Fibroblast of villous mesenchyme (primary cell): ENCODE data around the gene DENND5B. TPM values are rescaled to one million over a fixed set of nuclear protein-coding genes. Genes with fewer than 3 reads are reported as not detected.

Source experiments
- DNase-seq: peaks from one replicate; pipeline ENCODE4 v3.0.0-alpha.2; 2010; ENCODE audit warnings: low read depth
- H3K4me3 ChIP-seq: 2 replicates; pipeline ENCODE4 v1.5.1; 2011; ENCODE audit warnings: low read depth, mild to moderate bottlenecking, low read length
- total RNA-seq: library from RNA; depleted of rRNA; stranded (reverse); fragments of >200 nt; gene quantifications from 2 replicates; pipeline ENCODE4 v1.2.3, GENCODE V29; 2012
- TF ChIP-seq, protein P1 (sequence below): IDR thresholded peaks from 2 replicates; pipeline ENCODE4 v1.5.1; 2012; ENCODE audit warnings: low read depth, mild to moderate bottlenecking, low read length; ENCODE audit not compliant: insufficient read depth

DENND5B gene
- total RNA-seq, 1 donor = 11.7 TPM

DNA sequence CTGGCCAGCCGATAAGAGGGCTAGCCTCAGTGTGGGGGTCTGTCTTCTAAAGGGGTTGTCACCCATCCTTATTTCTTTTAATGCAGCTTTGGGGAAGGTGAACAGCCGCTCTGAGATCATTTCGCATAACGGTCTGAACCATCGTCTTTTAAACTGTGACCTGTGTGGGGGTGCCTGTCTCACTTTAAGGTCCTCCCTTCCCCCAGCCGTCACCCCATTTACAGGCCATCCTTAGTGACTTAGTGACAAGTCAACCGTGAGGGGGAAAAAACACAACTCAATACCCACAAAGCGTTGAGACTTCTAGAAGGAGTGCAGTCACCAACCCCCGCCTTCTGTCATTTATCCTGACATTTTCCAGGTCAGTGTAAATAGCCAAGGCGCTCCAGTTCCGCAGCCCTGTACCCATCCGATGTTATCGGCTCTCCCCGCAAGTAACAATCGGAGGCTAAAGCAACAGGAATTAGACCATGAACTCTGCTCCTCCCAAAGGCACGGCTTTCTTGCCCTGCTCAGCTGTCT is 505 bp upstream of the DENND5B start:
- peak; percentile 73 for DNase-seq
- H3K4me3 ChIP-seq = peak overlapping the region; percentile 86

DNA sequence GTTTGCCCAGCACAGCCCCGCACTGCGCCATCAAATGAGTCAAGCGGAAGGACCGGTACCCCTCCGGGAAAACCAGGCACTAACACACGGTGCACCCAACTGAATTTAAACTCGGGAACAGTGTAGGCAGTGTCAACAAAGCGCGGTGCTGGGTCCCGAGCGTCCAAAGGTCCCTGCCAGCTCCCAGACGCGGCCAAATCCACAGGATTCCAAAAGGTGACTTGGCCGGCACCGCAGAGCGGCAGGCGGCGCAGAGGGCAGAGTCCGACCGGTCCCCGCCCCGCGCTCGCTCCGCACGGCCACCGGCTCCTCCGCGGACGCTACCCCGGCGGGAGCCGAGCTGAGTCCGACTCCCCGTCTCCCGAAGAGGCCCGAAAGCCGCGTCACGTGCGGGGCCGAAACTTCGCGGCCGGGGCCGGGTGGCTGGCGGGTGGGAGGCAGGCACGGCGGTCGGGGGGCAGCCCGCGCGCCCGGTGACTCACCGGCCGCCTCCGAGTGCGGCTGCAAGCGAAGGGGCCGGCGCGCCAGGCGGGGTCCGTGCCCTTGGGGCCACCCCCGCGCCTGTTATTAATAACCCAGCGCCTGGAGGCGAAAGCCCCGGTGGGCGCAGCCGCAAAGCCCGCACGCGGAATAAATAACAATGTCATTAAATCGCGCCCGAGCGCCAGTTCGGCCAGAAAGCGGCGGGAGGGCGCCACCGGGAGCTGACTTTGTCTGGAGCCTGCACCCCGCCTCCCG is 863 bp downstream of the DENND5B start:
- DNase-seq = peak; percentile 62
- TF ChIP-seq, protein P1, sequence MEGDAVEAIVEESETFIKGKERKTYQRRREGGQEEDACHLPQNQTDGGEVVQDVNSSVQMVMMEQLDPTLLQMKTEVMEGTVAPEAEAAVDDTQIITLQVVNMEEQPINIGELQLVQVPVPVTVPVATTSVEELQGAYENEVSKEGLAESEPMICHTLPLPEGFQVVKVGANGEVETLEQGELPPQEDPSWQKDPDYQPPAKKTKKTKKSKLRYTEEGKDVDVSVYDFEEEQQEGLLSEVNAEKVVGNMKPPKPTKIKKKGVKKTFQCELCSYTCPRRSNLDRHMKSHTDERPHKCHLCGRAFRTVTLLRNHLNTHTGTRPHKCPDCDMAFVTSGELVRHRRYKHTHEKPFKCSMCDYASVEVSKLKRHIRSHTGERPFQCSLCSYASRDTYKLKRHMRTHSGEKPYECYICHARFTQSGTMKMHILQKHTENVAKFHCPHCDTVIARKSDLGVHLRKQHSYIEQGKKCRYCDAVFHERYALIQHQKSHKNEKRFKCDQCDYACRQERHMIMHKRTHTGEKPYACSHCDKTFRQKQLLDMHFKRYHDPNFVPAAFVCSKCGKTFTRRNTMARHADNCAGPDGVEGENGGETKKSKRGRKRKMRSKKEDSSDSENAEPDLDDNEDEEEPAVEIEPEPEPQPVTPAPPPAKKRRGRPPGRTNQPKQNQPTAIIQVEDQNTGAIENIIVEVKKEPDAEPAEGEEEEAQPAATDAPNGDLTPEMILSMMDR = peak; percentile 5
- H3K4me3 ChIP-seq = peak overlapping the region; percentile 86

More for the DNA sequence above, 505 bp upstream of the DENND5B start:
- TF ChIP-seq, protein P1 = no peak

DNA sequence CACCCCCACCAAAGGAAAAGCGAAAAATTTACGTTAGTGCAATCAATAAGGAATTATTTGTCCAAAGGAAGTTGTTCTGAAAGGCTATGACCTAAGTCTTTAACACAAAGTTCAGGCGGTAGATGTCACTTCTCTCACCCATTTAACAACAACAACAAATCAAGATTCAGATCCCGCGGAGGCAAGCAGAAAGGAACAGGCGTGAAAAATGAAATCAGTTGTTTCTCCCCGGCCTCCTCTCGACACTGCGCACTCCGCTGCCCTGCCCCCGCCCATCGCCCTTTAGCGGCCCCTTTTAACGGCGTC is 1.4 kb downstream of the DENND5B start:
- peak; percentile 72 for DNase-seq
- peak overlapping the region; percentile 86 for H3K4me3 ChIP-seq
- TF ChIP-seq, protein P1 = no peak

DNA sequence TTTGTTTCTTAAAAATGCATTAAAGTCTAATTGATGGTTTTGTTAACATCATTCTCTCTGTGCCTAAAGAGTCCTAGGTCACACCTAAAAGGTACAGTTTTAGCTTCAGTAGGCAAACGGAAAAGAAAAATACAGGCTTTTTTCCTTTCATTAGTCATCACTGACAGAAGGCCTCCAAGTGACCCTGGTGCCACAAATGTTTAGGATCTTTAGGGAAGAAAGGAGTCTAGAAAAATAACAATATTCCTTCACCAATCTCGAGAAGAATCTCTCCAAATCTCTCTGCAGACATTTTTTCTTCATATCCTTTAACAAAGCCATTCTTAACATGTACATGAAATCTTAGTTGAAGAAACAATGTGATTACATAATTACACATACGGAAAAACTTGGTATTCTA is 2.0 kb downstream of the DENND5B start:
- peak overlapping the region; percentile 86 for H3K4me3 ChIP-seq
- TF ChIP-seq, protein P1 = no peak
- no peak for DNase-seq

DNA sequence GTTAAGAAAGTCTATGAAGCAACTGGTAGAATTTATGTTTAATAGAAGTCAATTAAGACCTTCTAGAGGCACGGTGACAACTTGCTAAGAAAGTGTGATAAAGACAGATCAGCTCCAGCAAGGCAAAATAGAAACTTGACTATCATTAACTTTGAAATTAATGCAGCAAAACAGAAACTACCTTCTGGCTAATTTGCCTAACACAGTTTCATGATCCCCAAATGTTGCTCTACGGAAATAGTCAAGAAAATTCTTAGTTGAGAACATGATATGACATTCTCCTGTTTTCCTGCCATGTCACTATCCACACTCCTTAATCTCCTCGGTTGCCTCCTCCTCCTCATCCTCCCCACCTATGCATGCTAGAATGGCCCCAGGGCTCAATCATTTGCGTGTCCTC is 4.2 kb downstream of the DENND5B start:
- DNase-seq = no peak
- TF ChIP-seq, protein P1 = no peak
- H3K4me3 ChIP-seq = no peak overlapping the region

DNA sequence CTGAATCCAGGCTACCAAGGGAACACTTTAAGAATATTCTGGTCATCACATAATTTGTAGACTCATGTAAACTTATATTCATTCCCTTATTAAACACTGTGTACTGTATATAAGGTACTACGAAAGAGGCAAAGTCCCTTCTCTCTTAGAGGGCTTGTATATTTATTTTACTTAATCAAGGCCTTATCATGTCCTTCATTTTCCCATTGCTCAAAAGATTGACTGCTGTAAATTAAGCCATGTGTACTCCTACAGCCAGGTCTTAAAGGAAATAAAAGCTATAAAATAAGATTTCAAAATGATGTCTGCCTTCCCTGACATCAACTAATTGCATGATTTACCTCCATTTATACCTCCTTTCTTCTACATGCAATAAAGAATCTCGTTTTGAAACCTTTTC is 5.0 kb downstream of the DENND5B start:
- DNase-seq = no peak
- TF ChIP-seq, protein P1 = no peak
- no peak overlapping the region for H3K4me3 ChIP-seq

DNA sequence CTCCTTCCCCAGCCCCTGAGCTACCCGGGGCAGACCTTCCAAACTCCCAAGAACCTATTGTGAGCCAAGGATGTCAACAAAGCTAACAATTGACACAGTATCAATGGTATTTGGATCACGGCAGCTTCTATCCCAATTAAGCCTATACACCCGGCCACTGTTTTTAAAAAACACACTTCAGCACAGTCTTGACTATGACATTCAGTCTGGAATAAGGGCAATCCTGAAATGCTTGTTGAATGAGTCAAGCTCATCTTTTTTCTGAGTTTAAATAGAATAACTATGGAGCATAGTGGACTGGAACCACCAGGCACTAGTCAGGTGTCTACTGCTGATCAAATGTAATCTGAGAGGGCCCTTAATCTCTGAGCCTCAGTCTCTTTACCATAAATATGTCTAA is 5.7 kb downstream of the DENND5B start:
- TF ChIP-seq, protein P1 = no peak
- DNase-seq = peak; percentile 39
- H3K4me3 ChIP-seq = no peak overlapping the region
